ENCODE results near the gene GOLGA6L9.
"Not testable (repeated sequence)": the region's sequence is repeated elsewhere in the genome, so short reads cannot be mapped to it uniquely, and the experiment has no call there.

The GOLGA6L9 gene

GRCh38 chr15:82469381-82469780 lies 39.8 kb downstream of the GOLGA6L9 start:
- DNase-seq = not testable (repeated sequence)

- not testable (repeated sequence) for DNase-seq
Measured at GRCh38 chr15:82472269-82472982, 42.8 kb downstream of the GOLGA6L9 start.

- not testable (repeated sequence) for DNase-seq
Measured at GRCh38 chr15:82474596-82475325, 45.1 kb downstream of the GOLGA6L9 start.

GRCh38 chr15:82475345-82475967 lies 45.8 kb downstream of the GOLGA6L9 start:
- DNase-seq = not testable (repeated sequence)

- not testable (repeated sequence) for DNase-seq
Measured at GRCh38 chr15:82476697-82477342, 47.2 kb downstream of the GOLGA6L9 start.

- DNase-seq = not testable (repeated sequence)
Measured at GRCh38 chr15:82477343-82478057, 47.9 kb downstream of the GOLGA6L9 start.

Measured in GOT3 (cell line).